ENCODE results near the gene LRRC43. TPM values are rescaled to one million over a fixed set of nuclear protein-coding genes. Genes with fewer than 3 reads are reported as not detected.

LRRC43 gene
- total RNA-seq, 2 donors from 2014 or later: 0.53 to 0.57 TPM

GRCh38 chr12:122137681-122138080 is 45.2 kb upstream of the LRRC43 start:
- no peaks in the 10 kb centered on the region for H3K27me3 ChIP-seq
- H3K9me3 ChIP-seq: no peaks in the 10 kb centered on the region
- no peak for TF ChIP-seq CTCF (IDR thresholded peaks at IDR 0.05)
- no peaks in the 10 kb centered on the region for H3K4me1 ChIP-seq
- peaks cover 44% of the 10 kb centered on the region for H3K36me3 ChIP-seq
- DNase-seq: peak; percentile 61
- no peak overlapping the region for H3K27ac ChIP-seq
- no peak overlapping the region for H3K4me3 ChIP-seq
- intact Hi-C loops (cut with DNase I): no loop called here
- H3K9ac ChIP-seq (ENCODE audit: low read depth in 2 of 2, low read length in 2 of 2): no peak overlapping the region

GRCh38 chr12:122138181-122138580 is 44.7 kb upstream of the LRRC43 start:
- no peak for TF ChIP-seq CTCF (IDR thresholded peaks at IDR 0.05)
- Histone ChIP-seq H3K9ac (ENCODE audit: low read depth in 2 of 2, low read length in 2 of 2) (no peak overlapping the region), H3K27me3 (no peaks in the 10 kb centered on the region), H3K4me1 (no peaks in the 10 kb centered on the region), H3K36me3 (peaks cover 42% of the 10 kb centered on the region), H3K9me3 (no peaks in the 10 kb centered on the region), H3K27ac (no peak overlapping the region), H3K4me3 (no peak overlapping the region)
- intact Hi-C loops (cut with DNase I): no loop called here
- peak; percentile 18 for DNase-seq

- Histone ChIP-seq H3K36me3 (peaks cover 40% of the 10 kb centered on the region), H3K27me3 (no peaks in the 10 kb centered on the region), H3K4me1 (no peaks in the 10 kb centered on the region), H3K27ac (no peak overlapping the region), H3K4me3 (no peak overlapping the region), H3K9me3 (no peaks in the 10 kb centered on the region), H3K9ac (ENCODE audit: low read depth in 2 of 2, low read length in 2 of 2) (no peak overlapping the region)
- no peak for DNase-seq
- no peak for TF ChIP-seq CTCF (IDR thresholded peaks at IDR 0.05)
- intact Hi-C loops (cut with DNase I): no loop called here
These were observed 44.3 kb upstream of the LRRC43 start for GRCh38 chr12:122138616-122139015.

- no peak overlapping the region for H3K27ac ChIP-seq
- H3K36me3 ChIP-seq: peaks cover 40% of the 10 kb centered on the region
- DNase-seq: peak; percentile 18
- H3K4me1 ChIP-seq: no peaks in the 10 kb centered on the region
- intact Hi-C loops (cut with DNase I): no loop called here
- no peaks in the 10 kb centered on the region for H3K9me3 ChIP-seq
- H3K27me3 ChIP-seq: no peaks in the 10 kb centered on the region
- H3K4me3 ChIP-seq: no peak overlapping the region
- TF ChIP-seq CTCF (IDR thresholded peaks at IDR 0.05): no peak
- no peak overlapping the region for H3K9ac ChIP-seq (ENCODE audit: low read depth in 2 of 2, low read length in 2 of 2)
These were observed 43.7 kb upstream of the LRRC43 start for GRCh38 chr12:122139266-122139665.

- Histone ChIP-seq H3K4me3 (no peak overlapping the region), H3K9me3 (no peaks in the 10 kb centered on the region), H3K9ac (ENCODE audit: low read depth in 2 of 2, low read length in 2 of 2) (no peak overlapping the region), H3K4me1 (no peaks in the 10 kb centered on the region), H3K27ac (no peak overlapping the region), H3K36me3 (peaks cover 36% of the 10 kb centered on the region), H3K27me3 (no peaks in the 10 kb centered on the region)
- intact Hi-C loops (cut with DNase I): no loop called here
- no peak for DNase-seq
- no peak for TF ChIP-seq CTCF (IDR thresholded peaks at IDR 0.05)
These were observed 43.0 kb upstream of the LRRC43 start for GRCh38 chr12:122139941-122140340.

Data from colonic mucosa (tissue), 4 donors.